LNCAP (cell line): ENCODE measurements around the gene OPALIN.

Source experiments
- TF ChIP-seq, protein P1 (sequence below): fragments of 450-650 bp; IDR thresholded peaks from 2 replicates; pipeline ENCODE4 v1.5.1; 2017; ENCODE audit warnings: mild to moderate bottlenecking

Gene OPALIN

DNA sequence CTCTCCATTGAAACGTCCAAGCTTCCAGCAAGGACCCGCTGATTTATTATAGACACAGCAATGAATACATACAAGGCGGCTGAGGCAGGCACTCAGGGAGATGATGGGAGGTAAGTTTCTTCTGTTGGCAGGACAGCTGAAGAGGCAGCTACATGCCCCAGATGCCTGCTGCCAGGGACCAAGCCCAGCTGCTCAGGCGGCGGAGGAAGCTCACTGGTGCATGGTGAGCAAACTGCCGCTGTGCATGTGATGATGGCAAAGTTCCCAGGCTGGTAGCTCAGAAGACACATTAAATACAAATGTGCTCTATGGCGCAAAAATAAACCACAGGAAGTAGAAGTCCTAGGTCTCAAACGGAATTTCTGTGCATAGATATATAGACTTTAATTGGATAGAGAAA is 52.3 kb downstream of the OPALIN start:
- TF ChIP-seq, protein P1, sequence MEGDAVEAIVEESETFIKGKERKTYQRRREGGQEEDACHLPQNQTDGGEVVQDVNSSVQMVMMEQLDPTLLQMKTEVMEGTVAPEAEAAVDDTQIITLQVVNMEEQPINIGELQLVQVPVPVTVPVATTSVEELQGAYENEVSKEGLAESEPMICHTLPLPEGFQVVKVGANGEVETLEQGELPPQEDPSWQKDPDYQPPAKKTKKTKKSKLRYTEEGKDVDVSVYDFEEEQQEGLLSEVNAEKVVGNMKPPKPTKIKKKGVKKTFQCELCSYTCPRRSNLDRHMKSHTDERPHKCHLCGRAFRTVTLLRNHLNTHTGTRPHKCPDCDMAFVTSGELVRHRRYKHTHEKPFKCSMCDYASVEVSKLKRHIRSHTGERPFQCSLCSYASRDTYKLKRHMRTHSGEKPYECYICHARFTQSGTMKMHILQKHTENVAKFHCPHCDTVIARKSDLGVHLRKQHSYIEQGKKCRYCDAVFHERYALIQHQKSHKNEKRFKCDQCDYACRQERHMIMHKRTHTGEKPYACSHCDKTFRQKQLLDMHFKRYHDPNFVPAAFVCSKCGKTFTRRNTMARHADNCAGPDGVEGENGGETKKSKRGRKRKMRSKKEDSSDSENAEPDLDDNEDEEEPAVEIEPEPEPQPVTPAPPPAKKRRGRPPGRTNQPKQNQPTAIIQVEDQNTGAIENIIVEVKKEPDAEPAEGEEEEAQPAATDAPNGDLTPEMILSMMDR, result no peak

DNA sequence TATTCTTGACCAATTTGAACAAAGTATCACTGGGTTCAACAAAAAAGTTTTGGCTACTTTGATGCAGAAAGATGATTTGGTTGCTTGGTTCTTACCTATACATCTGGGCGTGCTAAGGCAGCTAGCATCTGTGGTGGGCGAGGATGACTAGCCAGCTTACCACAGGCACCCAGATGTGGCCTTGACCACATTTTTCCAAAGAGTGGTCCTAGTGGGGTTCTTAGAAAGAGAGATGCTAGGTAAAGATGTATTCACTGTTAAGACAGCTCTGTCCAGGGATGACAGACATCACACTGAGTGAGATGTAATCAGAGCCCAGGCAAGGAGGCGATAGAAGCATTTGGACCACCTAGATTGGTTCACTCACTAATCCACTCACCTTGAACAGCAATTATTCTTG is 53.8 kb downstream of the OPALIN start:
- TF ChIP-seq, protein P1, result no peak

DNA sequence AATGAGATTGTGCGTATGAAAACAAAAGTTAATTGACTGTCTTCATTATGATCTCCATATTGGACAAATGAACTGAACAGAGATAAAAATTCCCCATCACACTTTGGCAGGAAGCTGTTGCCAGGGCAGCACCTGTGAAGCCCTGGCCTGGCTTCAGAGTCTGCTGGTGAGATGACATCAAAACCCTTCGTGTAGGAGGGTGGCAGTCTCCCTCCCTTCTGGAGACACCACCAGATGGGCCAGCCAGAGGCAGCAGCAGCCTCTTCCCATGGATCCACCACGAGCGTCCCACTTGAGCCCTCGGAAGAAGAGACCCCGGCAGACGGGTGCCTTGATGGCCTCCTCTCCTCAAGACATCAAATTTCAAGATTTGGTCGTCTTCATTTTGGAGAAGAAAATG is 54.6 kb downstream of the OPALIN start, which contains the start of gene DNTT:
TSS of gene DNTT (plus strand) at position 205 of the 400 bp plus-strand sequence. CDS start at position 269, 64 bp downstream.
- TF ChIP-seq, protein P1, result no peak

DNA sequence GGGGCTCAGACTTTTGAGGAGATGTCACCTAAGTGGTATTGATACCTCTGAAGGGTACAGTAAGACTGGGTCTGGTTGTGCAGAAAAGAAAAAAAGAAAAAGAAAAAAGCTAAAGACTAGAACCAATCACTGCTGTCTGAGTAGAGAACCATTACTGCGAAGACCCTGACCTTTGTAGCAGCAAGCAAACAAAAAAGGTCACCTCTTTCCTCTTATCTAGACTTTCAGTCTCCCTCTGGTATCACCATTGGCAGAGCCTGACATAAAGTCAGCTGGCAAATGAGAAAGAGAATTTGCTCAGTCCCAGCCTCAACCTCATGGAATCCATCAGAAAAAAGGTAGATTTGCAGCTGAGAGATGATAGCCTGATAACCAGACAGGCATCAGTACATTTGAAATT is 57.2 kb downstream of the OPALIN start:
- TF ChIP-seq, protein P1, result no peak

DNA sequence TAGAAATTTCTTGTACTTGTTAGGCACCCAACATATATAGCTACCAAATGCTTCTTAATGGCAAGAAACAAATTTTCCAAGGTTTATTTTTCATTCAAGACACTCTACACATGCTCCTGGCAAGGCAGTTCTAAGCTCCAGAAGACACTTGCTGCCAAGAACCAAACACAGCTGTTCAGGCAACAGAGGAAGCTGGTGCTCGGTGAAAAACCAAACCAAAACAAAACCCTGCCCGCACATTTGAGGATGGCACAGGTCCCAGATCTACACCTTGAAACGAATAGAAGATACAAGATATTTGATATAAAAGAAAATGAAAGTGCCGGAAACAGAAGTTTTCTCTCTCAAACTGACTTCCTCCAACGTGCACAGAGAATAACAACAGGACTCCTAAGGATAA is 59.4 kb downstream of the OPALIN start:
- TF ChIP-seq, protein P1, result no peak

DNA sequence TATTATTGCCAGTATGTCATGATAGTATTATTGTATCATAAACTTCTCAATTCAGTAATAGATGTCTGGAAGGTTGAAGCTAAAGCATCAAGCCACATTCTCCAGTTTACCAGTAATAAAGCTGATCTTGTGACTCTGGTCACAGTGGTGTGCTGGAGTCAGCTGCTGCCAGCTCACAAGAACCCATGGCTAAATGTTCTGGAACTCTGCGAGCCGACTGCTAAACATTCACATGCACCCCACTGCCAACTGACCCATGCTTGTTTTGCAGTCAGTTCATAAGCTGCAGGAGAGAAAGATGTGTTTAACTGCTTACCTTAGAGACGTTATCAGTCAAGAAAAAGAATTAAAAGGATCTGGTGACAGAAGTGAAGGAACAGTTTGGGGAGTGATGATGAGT is 60.4 kb downstream of the OPALIN start:
- TF ChIP-seq, protein P1, result no peak

DNA sequence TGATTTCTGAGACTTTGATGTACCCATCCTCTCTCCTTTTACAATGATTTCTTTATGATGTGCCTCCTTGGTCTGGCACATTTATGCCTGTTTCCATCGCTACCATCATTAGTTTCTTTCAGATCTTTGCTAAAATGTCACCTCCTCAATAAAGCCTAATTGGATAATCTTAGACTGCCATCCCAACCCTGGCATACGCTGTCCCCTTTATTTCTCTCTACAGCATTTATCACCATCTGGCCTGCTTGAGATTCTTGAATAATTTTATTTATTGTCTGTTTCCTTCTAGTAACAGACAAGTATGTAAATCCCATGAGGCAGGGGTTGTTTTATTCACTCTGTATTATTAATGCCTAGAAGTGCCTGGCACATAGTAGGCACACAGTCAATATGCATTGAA is 61.3 kb downstream of the OPALIN start:
- TF ChIP-seq, protein P1, result no peak

DNA sequence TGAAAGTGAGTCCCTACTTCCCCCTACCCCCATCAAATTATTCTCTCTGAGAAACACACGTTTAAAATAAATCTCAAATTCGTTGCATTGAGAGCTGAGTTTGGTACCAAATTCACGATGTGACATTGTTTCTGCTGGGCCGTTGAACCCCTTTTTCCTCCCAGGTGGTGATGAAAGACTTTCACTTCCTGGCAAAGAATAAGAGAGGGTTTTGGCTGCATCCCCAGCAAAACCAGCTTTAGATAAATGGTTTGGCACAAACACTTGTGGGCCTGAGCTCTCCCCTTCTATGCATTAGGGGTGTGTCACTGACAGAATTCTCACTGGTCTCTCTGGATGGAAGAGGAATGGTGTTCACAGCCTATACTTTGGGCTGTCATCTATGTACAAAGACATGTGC is 63.3 kb downstream of the OPALIN start:
- TF ChIP-seq, protein P1, result no peak
